ENCODE measurements around the gene CKB. TPM values are rescaled to one million over a fixed set of nuclear protein-coding genes. Genes with fewer than 3 reads are reported as not detected.

Gene CKB
- total and polyA plus RNA-seq, 10 donors = 8.0 to 28.4 (median 16.1) TPM

DNA sequence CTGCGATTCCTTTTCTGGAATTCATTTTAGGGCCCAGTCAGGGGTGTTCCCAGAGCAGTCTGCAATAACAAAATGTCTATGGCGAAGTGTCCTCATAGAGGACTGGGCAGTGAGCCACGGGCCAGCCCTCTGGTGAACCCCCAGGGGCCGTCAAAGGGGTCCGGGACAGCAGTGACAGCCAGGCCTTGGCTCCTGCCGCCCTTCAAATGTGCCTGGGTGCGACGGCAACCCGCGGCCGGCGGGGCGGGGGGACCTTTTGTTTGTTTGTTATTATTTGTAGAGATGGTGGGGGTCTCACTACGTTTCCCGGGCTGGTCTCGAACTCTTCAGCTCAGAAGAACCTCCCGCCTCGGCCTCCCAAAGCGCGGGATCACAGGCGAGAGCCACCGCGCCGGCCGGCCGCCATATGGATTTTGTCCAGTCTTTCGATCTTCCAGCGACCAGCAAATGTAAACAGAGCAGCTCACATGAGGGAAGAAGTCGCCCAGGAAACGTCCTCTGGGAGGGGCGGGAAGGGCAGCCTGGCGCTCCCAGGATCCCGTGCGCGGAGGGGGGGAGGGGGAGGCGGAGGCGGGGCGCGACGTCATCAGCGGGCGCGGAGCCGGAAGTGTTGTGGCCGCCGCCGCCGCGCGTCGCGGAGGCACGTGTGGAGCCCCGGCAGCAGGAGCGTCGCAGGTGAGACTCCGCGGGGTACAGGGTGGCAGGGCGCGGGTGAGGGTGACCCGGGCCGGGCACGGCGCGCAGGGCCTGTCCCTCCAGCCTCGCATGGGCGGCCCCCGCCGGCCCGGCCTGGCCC lies 6.2 kb upstream of the CKB start, which contains the start of gene TRMT61A:
TRMT61A (plus strand) TSS at position 610 of the 796 bp plus-strand sequence. CDS start 783 bp downstream, outside the sequence.
- Histone ChIP-seq H3K4me1 (peaks cover 21 to 76% (median 52%) of the 10 kb centered on the region in 6 donors), H3K4me3 (peak within 1 kb of the TSS; percentile 79 to 100 (median 98)), H3K27me3 (replicated peaks in 1 of 7) (peaks cover 0 to 5% (median 0%) of the 10 kb centered on the region in 7 donors), H3K36me3 (peaks cover 0 to 36% (median 8%) of the 10 kb centered on the region in 6 donors), H3K9me3 (no peaks in the 10 kb centered on the region), H3K27ac (peak within 1 kb of the TSS; percentile 63 to 89 (median 86))
- 3 to 5% (median 4%) methylated on average over 25 to 69 of the region's 70 CpGs for WGBS, 5 donors
- intact Hi-C loops (cut with DNase I; ENCODE audit: low total_unique reads) = no loop called here
- DNase-seq = peak; percentile 93
- TF ChIP-seq CTCF (IDR thresholded peaks at IDR 0.05 in 8 of 11, conservative IDR thresholded peaks at IDR 0.05 in 3 of 11) = peak in 1 of 11 experiments; percentile 37
- TF ChIP-seq POLR2A (IDR thresholded peaks at IDR 0.05) = no peak
- TF ChIP-seq POLR2AphosphoS5 (IDR thresholded peaks at IDR 0.05) = peak; percentile 72 to 86 (median 81)

DNA sequence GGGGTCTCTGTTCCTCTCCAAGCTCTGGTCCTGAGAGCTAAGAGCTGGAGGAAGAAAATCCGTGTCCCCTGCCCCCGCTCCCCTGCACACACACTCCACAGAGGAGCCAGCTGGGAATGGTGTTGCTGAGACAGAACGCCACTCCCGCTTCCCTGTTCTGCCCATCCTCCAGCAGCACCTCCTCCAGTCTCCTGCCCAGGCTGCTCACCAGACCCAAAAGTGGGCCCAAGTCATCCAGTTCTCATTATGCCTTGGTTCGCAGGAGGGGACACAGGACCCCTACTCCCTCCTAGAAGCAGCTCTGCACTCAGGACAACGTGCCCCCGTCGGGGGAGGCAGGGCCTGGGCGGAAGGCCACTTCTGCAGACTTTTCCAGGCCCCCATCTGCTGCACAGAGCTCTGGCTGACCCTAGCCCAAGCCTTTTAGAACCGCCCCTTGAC lies 5.5 kb upstream of the CKB start:
- TF ChIP-seq POLR2A (IDR thresholded peaks at IDR 0.05) (no peak), POLR2AphosphoS5 (IDR thresholded peaks at IDR 0.05) (no peak), CTCF (IDR thresholded peaks at IDR 0.05 in 8 of 11, conservative IDR thresholded peaks at IDR 0.05 in 3 of 11) (no peak)
- H3K36me3 ChIP-seq = peaks cover 0 to 30% (median 5%) of the 10 kb centered on the region in 6 donors
- peaks cover 0 to 12% (median 2%) of the 10 kb centered on the region in 7 donors for H3K27me3 ChIP-seq (replicated peaks in 1 of 7)
- intact Hi-C loops (cut with DNase I; ENCODE audit: low total_unique reads) = no loop called here
- H3K4me3 ChIP-seq = peak overlapping the region; percentile 79 to 100 (median 98)
- no peak for DNase-seq
- peaks cover 23 to 77% (median 55%) of the 10 kb centered on the region in 6 donors for H3K4me1 ChIP-seq
- H3K9me3 ChIP-seq = no peaks in the 10 kb centered on the region
- H3K27ac ChIP-seq = peak overlapping the region; percentile 63 to 89 (median 86)
- WGBS, 5 donors = 53 to 71% (median 59%) methylated on average over 9 to 10 of the region's 10 CpGs

GRCh38 chr14:103527408-103528145 lies 4.9 kb upstream of the CKB start:
- H3K4me1 ChIP-seq = peaks cover 28 to 77% (median 61%) of the 10 kb centered on the region in 6 donors
- TF ChIP-seq POLR2A (IDR thresholded peaks at IDR 0.05) (no peak), POLR2AphosphoS5 (IDR thresholded peaks at IDR 0.05) (peak in 2 of 3 donors; percentile 17 to 33)
- DNase-seq = no peak
- WGBS, 5 donors = 60 to 73% (median 60%) methylated on average over 11 to 14 of the region's 14 CpGs
- no peaks in the 10 kb centered on the region for H3K9me3 ChIP-seq
- H3K27me3 ChIP-seq (replicated peaks in 1 of 7) = peaks cover 0 to 18% (median 8%) of the 10 kb centered on the region in 7 donors
- H3K36me3 ChIP-seq = peaks cover 0 to 24% (median under 1%) of the 10 kb centered on the region in 6 donors
- H3K27ac ChIP-seq = peak overlapping the region in 7 of 8 donors; percentile 19 to 89 (median 85)
- peak overlapping the region in 4 of 8 donors; percentile 95 to 100 (median 98) for H3K4me3 ChIP-seq
- intact Hi-C loops (cut with DNase I; ENCODE audit: low total_unique reads) = no loop called here

GRCh38 chr14:103526914-103527248 lies 4.3 kb upstream of the CKB start:
- Histone ChIP-seq H3K27ac (peak overlapping the region in 5 of 8 donors; percentile 78 to 89 (median 88)), H3K4me3 (no peak overlapping the region), H3K4me1 (peaks cover 28 to 76% (median 64%) of the 10 kb centered on the region in 6 donors), H3K36me3 (peaks cover 0 to 17% (median 0%) of the 10 kb centered on the region in 6 donors), H3K27me3 (replicated peaks in 1 of 7) (peaks cover 0 to 24% (median 13%) of the 10 kb centered on the region in 7 donors), H3K9me3 (no peaks in the 10 kb centered on the region)
- WGBS, 5 donors = 79 to 92% (median 88%) methylated on average over 1 of the region's 1 CpG
- no peak for DNase-seq
- intact Hi-C loops (cut with DNase I; ENCODE audit: low total_unique reads) = no loop called here
- no peak for TF ChIP-seq POLR2AphosphoS5 (IDR thresholded peaks at IDR 0.05)
- TF ChIP-seq POLR2A (IDR thresholded peaks at IDR 0.05) = no peak
- no peak for TF ChIP-seq CTCF (IDR thresholded peaks at IDR 0.05 in 8 of 11, conservative IDR thresholded peaks at IDR 0.05 in 3 of 11)
